Prostate gland (tissue), 2 donors: ENCODE measurements around the gene EIF2B2. TPM values are rescaled to one million over a fixed set of nuclear protein-coding genes. Genes with fewer than 3 reads are reported as not detected.

Experiments used
- DNase-seq: peaks from one replicate; pipeline ENCODE4 v3.0.0-alpha.2; 2019; ENCODE audit warnings: low spot score
- H3K27ac ChIP-seq, 2 donors: fragments of 200-600 bp; sonication (generic); 2 replicates each; pipeline ENCODE4 v1.5.1; 2017 to 2019
- H3K27me3 ChIP-seq: fragments of 200-600 bp; sonication (generic); replicated peaks from 2 replicates; pipeline ENCODE4 v1.5.1; 2019; ENCODE audit not compliant: insufficient read depth
- H3K36me3 ChIP-seq, 2 donors: fragments of 200-600 bp; sonication (generic); 1 replicate in 1 of 2; 2 replicates in 1 of 2; pipeline versions ENCODE4 v1.5.1 to v1.8.1; 2017 to 2019
- H3K4me1 ChIP-seq: fragments of 200-600 bp; sonication (generic); replicated peaks from 2 replicates; pipeline ENCODE4 v1.5.1; 2019
- H3K4me3 ChIP-seq, 2 donors: fragments of 200-600 bp; sonication (generic); 2 replicates each; pipeline ENCODE4 v1.5.1; 2017 to 2019
- H3K9me3 ChIP-seq: fragments of 200-600 bp; sonication (generic); 2 replicates; pipeline ENCODE4 v1.5.1; 2017
- POLR2A ChIP-seq: fragments of 450-650 bp; IDR thresholded peaks from one replicate; pipeline ENCODE4 v1.6.1; 2016; ENCODE audit warnings: antibody characterized with exemption, mild to moderate bottlenecking
- POLR2AphosphoS5 ChIP-seq: sonication (generic); formaldehyde crosslinking; IDR thresholded peaks from one replicate; pipeline ENCODE4 v1.6.1; 2017; ENCODE audit warnings: antibody characterized with exemption
- WGBS: methylation state at CpG from one replicate; pipeline ENCODE4 v1.1.5; 2018; 5-methylcytosine and 5-hydroxymethylcytosine counted together
- intact Hi-C: fragments of 100-400 bp; cut with DNase I; formaldehyde crosslinking; loops from one replicate; pipeline ENCODE4 v1.14.2; 2022
- total RNA-seq, 2 donors: library from RNA; depleted of rRNA; stranded (reverse); fragments of >200 nt; gene quantifications; one replicate each; pipeline ENCODE4 v1.1.0, GENCODE V29; 2016
- TF ChIP-seq, protein P1 (sequence below), 4 experiments: fragments of 200-600 bp in 2 of 4; fragments of 450-650 bp in 2 of 4; sonication (generic) in 2 of 4; IDR thresholded peaks; 1 replicate in 3 of 4; 2 replicates in 1 of 4; pipeline ENCODE4 v1.5.1; 2016 to 2019; ENCODE audit warnings: antibody characterized with exemption in 4 of 4, mild to moderate bottlenecking in 2 of 4, moderate library complexity in 2 of 4

EIF2B2 gene
- total RNA-seq, 2 donors from 2014 or later, result 43.9 to 60.4 TPM

DNA sequence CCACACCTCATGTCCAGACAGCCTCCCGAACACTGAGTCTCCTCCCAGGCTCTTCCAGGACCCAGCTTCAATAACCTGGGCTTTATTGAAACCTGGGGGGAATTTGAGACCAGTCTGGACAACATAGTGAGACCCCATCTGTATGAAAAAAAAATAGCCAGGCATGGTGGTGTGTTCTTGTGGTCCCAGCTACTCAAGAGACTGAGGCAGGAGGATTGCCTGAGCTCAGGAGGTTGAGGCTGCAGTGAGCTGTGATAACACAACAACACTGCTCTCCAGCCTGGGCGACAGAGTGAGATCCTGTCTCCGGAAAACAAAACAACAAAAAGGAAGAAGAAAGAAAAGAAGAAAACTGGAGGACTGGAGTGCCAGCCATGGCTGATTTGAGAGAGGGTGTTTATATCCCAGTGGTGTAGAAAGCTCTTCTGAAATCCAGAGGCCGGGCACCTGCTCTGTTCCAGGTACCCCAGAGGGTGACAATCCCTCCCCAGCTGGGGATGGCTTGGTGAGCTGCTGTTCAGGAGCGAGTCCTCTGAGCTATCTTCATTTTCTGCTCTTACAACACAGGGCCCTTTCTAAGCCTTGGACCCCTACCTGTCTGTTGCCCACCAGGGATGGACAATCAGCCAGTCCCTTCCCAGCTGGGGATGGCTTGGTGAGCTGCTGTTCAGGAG, 41.3 kb upstream of the EIF2B2 start:
- DNase-seq, result no peak
- H3K9me3 ChIP-seq, result no peaks in the 10 kb centered on the region
- no peaks in the 10 kb centered on the region for H3K4me1 ChIP-seq
- intact Hi-C loops, result no loop called here
- H3K4me3 ChIP-seq, result no peak overlapping the region
- H3K27ac ChIP-seq, result no peak overlapping the region
- H3K36me3 ChIP-seq, result no peaks in the 10 kb centered on the region
- 87% methylated on average over 5 of the region's 5 CpGs for WGBS
- H3K27me3 ChIP-seq, result no peaks in the 10 kb centered on the region
- no peak for TF ChIP-seq POLR2AphosphoS5
- TF ChIP-seq, protein P1, sequence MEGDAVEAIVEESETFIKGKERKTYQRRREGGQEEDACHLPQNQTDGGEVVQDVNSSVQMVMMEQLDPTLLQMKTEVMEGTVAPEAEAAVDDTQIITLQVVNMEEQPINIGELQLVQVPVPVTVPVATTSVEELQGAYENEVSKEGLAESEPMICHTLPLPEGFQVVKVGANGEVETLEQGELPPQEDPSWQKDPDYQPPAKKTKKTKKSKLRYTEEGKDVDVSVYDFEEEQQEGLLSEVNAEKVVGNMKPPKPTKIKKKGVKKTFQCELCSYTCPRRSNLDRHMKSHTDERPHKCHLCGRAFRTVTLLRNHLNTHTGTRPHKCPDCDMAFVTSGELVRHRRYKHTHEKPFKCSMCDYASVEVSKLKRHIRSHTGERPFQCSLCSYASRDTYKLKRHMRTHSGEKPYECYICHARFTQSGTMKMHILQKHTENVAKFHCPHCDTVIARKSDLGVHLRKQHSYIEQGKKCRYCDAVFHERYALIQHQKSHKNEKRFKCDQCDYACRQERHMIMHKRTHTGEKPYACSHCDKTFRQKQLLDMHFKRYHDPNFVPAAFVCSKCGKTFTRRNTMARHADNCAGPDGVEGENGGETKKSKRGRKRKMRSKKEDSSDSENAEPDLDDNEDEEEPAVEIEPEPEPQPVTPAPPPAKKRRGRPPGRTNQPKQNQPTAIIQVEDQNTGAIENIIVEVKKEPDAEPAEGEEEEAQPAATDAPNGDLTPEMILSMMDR (IDR thresholded peaks at IDR 0.05), result no peak
- no peak for TF ChIP-seq POLR2A

DNA sequence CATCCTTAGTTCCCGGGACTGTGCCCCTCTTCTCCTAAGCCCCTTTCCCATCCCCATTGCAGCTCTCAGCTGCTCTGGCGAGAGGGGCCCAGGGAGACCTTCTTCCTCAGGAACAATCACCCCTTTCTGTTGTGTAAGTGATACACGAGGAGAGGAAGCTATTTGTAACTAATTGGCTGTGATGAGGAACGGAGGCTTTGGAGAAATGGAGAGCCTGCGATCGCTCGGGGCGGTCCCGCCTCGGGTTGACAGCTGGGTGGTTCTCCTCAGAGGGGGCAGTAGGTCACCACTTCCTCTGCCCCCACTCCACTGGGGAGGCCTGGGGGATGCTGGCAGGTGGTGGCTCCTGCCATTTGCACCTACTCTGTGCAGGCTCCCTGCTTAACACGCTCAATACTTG, 40.7 kb upstream of the EIF2B2 start:
- Histone ChIP-seq H3K4me1 (no peaks in the 10 kb centered on the region), H3K9me3 (no peaks in the 10 kb centered on the region), H3K36me3 (no peaks in the 10 kb centered on the region), H3K27ac (no peak overlapping the region), H3K4me3 (no peak overlapping the region), H3K27me3 (no peaks in the 10 kb centered on the region)
- 81% methylated on average over 11 of the region's 11 CpGs for WGBS
- no peak for DNase-seq
- intact Hi-C loops, result no loop called here
- TF ChIP-seq, protein P1 (IDR thresholded peaks at IDR 0.05), result no peak
- no peak for TF ChIP-seq POLR2A
- TF ChIP-seq POLR2AphosphoS5, result no peak

DNA sequence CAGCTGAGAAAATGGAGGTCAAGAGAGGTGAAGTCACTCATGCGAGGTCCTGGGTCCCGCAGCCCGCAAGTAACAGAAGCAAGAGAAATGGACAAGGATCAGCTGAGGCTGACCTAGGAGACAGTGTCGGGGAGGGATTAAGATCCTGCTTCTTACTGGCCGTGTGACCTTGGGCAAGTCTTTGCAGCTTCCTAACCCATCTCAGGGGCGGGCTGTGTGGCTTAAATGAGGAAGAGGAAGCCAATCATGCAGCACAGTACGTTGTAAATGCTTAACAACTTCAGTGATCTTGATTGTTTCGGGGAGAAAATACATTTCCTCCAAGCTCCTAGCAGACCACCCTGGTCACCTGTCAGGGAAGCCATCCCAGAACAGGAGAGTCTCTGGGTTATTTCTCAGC, 40.2 kb upstream of the EIF2B2 start:
- Histone ChIP-seq H3K27ac (no peak overlapping the region), H3K9me3 (no peaks in the 10 kb centered on the region), H3K4me1 (no peaks in the 10 kb centered on the region), H3K36me3 (no peaks in the 10 kb centered on the region), H3K27me3 (no peaks in the 10 kb centered on the region), H3K4me3 (no peak overlapping the region)
- 83% methylated on average over 8 of the region's 8 CpGs for WGBS
- intact Hi-C loops, result no loop called here
- TF ChIP-seq, protein P1 (IDR thresholded peaks at IDR 0.05), result no peak
- TF ChIP-seq POLR2A (no peak), POLR2AphosphoS5 (no peak)
- DNase-seq, result no peak

DNA sequence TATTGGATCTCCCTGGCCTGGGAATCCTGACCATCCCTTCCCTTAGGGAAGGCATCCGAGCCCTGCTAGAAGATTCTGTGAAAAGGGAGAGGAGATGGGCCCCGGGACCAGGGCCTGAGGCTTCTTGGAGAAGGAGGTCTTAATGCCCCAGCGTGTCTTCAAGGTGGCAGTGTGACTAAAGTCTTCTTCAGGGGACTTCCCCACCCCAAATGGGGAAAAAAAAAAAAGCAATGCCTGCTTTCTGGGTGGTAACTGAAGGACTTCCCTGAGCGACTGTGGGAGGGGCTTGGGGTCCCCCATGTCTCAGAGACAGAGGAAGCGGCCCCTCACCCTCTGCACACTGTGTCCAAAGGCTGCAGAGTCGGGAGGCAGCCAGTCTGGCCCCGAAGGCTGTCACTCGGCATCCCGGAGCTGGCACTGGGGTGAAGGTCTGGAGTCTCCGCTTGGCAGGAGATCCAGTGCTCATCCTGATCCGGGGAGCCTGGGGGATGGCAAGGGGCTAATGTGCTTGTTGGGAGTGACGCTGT, 39.5 kb upstream of the EIF2B2 start:
- 65% methylated on average over 12 of the region's 12 CpGs for WGBS
- H3K27ac ChIP-seq, result peak overlapping the region; percentile 11 to 24
- TF ChIP-seq, protein P1 (IDR thresholded peaks at IDR 0.05), result no peak
- TF ChIP-seq POLR2AphosphoS5 (no peak), POLR2A (no peak)
- no peaks in the 10 kb centered on the region for H3K36me3 ChIP-seq
- intact Hi-C loops, result no loop called here
- H3K9me3 ChIP-seq, result no peaks in the 10 kb centered on the region
- DNase-seq, result no peak
- no peak overlapping the region for H3K4me3 ChIP-seq
- H3K4me1 ChIP-seq, result no peaks in the 10 kb centered on the region
- no peaks in the 10 kb centered on the region for H3K27me3 ChIP-seq

DNA sequence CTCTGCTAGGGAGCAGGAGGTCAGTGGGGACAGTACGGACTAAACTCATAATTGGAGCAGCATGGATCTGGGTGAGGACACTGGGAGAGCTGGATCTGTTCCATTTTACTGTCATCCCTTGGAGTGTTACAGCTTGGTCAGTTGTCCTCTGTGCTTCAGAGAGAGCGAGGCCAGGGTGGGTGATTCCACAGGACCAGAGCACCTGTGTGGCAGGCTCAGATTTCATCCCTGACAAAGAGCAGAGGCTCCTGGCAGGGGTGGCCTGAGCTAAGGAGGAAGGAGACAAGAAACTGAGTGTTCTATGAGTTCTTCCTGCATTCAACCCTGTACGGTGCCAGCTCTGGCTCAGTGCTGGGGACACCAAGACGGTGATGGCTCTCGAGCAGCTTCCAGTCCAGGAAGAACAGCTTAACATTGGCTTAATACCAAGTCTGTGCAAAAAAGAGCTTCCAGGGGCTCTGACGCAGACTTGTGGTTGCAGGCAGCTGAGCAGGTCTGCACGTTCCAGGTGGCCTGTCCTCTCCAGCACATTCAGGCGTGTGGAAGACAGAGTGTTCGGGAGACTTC, 38.9 kb upstream of the EIF2B2 start:
- 21% methylated on average over 9 of the region's 9 CpGs for WGBS
- H3K4me3 ChIP-seq, result no peak overlapping the region
- no peaks in the 10 kb centered on the region for H3K36me3 ChIP-seq
- H3K9me3 ChIP-seq, result no peaks in the 10 kb centered on the region
- H3K27ac ChIP-seq, result peak overlapping the region; percentile 11 to 24
- no peaks in the 10 kb centered on the region for H3K27me3 ChIP-seq
- no peak for TF ChIP-seq POLR2A
- peak; percentile 30 for TF ChIP-seq POLR2AphosphoS5
- H3K4me1 ChIP-seq, result no peaks in the 10 kb centered on the region
- DNase-seq, result peak; percentile 40
- intact Hi-C loops, result no loop called here
